Measurements from ENCODE around the gene PHKA2. TPM values are rescaled to one million over a fixed set of nuclear protein-coding genes. Genes with fewer than 3 reads are reported as not detected.

PHKA2 gene
- total RNA-seq, 4 donors from 2014 or later: 3.6 to 45.6 (median 24.7) TPM

DNA sequence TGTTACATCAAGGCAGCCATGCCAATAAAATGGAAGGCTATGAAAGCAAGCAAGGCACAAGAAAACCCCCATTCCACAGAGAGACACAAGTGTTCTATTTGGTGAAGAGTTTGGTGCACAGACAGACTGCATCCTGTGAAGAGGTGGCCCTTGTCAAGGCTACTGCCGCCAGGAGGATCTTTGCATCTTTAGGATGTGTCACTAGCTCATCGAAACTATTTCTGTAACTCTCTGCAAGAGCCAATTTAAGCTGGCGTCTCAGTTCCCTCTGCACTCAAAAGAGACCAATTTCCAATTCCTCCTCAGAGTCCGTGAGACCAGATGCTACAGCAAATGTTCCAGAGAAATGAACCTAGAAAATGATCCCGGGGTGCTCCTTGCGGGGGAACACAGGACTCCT, 91.0 kb downstream of the PHKA2 start:
- DNase-seq: no peak
- intact Hi-C loops (cut with DNase I; ENCODE audit: low total_unique reads): no loop called here

DNA sequence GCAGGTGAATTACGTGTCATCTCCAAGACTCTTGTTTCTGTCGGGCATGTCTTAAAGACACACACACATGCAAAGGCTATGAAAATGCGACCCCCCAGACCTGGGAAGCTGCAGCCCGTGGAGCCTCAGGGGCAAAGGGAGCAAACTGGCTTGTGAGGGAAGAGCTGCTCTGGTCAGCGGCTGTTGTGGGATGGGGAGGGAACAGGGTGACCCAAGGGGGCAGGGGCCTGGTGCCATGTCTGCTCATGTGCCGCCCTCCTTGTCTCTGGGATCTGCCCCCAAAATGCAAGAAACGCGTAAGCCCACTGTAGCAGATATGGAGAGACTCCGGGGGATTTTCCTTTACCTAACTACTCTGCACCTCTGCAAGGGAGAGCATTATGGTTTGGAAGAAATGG, 92.4 kb downstream of the PHKA2 start:
- Histone ChIP-seq H3K27ac (no peak overlapping the region), H3K36me3 (no peaks in the 10 kb centered on the region), H3K4me1 (no peaks in the 10 kb centered on the region), H3K27me3 (no peaks in the 10 kb centered on the region), H3K4me3 (no peak overlapping the region), H3K9me3 (no peaks in the 10 kb centered on the region)
- DNase-seq: no peak
- intact Hi-C loops (cut with DNase I; ENCODE audit: low total_unique reads): no loop called here
- TF ChIP-seq POLR2A (IDR thresholded peaks at IDR 0.05): no peak
- TF ChIP-seq, protein P1, sequence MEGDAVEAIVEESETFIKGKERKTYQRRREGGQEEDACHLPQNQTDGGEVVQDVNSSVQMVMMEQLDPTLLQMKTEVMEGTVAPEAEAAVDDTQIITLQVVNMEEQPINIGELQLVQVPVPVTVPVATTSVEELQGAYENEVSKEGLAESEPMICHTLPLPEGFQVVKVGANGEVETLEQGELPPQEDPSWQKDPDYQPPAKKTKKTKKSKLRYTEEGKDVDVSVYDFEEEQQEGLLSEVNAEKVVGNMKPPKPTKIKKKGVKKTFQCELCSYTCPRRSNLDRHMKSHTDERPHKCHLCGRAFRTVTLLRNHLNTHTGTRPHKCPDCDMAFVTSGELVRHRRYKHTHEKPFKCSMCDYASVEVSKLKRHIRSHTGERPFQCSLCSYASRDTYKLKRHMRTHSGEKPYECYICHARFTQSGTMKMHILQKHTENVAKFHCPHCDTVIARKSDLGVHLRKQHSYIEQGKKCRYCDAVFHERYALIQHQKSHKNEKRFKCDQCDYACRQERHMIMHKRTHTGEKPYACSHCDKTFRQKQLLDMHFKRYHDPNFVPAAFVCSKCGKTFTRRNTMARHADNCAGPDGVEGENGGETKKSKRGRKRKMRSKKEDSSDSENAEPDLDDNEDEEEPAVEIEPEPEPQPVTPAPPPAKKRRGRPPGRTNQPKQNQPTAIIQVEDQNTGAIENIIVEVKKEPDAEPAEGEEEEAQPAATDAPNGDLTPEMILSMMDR (IDR thresholded peaks at IDR 0.05): no peak

More for the DNA sequence above, 91.0 kb downstream of the PHKA2 start:
- no peak overlapping the region for H3K4me3 ChIP-seq
- no peaks in the 10 kb centered on the region for H3K4me1 ChIP-seq
- H3K27me3 ChIP-seq: no peaks in the 10 kb centered on the region
- TF ChIP-seq POLR2A (IDR thresholded peaks at IDR 0.05): no peak
- TF ChIP-seq, protein P1 (IDR thresholded peaks at IDR 0.05): no peak
- H3K27ac ChIP-seq: no peak overlapping the region
- H3K9me3 ChIP-seq: no peaks in the 10 kb centered on the region
- H3K36me3 ChIP-seq: no peaks in the 10 kb centered on the region

DNA sequence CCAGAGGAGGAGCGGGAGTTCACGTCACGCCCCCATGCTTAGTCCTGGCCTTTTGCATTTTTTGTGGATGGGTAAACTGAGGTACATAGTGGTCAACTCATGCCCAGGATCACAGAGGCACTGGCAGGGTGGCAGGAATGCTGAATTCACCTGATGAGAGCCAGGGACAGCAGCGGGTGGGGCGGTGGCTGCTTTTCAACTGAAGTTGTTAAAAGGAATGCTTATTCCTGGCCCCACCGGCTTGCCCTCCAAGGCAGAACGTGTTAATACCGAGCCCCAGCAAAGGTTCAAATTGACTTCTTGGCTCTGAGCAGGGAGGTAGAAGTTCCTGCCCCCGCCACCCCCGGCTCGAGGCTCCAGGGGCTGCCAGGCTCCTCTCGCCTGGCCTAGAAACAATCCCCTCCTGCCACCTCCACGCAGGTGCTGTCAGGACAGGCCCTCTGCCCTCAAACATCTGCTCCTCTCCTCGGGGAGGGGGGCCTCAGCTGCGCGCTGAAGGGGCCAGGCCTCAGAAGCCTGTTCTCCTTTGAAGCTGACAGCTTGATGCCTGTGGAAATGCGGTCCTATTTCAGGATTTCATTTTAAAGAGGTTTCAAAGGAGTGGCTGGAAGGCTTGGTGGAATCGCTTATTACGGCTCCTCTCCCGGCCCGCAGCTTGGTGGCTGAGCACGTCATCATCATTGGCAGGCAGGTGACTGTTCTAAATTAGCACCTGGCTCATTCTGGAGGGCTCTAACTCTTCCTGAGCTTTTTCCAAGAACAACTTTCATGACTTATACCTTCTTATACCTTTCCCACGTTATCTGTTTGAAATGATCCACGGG, 93.0 kb downstream of the PHKA2 start:
- no peak overlapping the region for H3K4me3 ChIP-seq
- DNase-seq: no peak
- H3K9me3 ChIP-seq: no peaks in the 10 kb centered on the region
- H3K27me3 ChIP-seq: no peaks in the 10 kb centered on the region
- intact Hi-C loops (cut with DNase I; ENCODE audit: low total_unique reads): no loop called here
- H3K36me3 ChIP-seq: no peaks in the 10 kb centered on the region
- TF ChIP-seq, protein P1 (IDR thresholded peaks at IDR 0.05): no peak
- TF ChIP-seq POLR2A (IDR thresholded peaks at IDR 0.05): no peak
- H3K4me1 ChIP-seq: no peaks in the 10 kb centered on the region
- H3K27ac ChIP-seq: no peak overlapping the region

DNA sequence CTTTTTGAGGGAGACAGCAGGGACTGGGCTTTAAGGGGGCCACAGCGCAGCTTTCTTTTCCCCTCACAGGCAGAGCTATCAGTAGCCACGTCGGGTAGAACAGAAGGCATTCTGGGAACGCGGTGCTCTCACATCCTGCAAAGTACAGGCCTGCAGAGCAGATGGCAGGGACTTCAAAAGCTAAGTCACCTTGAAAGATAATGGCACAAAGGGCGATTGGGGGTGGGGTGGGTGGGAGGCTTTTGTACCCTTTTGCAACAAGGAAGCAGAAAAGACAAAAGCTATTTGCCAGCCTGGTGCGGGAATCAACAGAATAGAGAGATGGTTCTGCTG, 93.9 kb downstream of the PHKA2 start:
- no peaks in the 10 kb centered on the region for H3K27me3 ChIP-seq
- no peak overlapping the region for H3K4me3 ChIP-seq
- intact Hi-C loops (cut with DNase I; ENCODE audit: low total_unique reads): no loop called here
- H3K9me3 ChIP-seq: no peaks in the 10 kb centered on the region
- no peak overlapping the region for H3K27ac ChIP-seq
- TF ChIP-seq, protein P1 (IDR thresholded peaks at IDR 0.05): no peak
- TF ChIP-seq POLR2A (IDR thresholded peaks at IDR 0.05): no peak
- no peak for DNase-seq
- H3K36me3 ChIP-seq: no peaks in the 10 kb centered on the region
- no peaks in the 10 kb centered on the region for H3K4me1 ChIP-seq

DNA sequence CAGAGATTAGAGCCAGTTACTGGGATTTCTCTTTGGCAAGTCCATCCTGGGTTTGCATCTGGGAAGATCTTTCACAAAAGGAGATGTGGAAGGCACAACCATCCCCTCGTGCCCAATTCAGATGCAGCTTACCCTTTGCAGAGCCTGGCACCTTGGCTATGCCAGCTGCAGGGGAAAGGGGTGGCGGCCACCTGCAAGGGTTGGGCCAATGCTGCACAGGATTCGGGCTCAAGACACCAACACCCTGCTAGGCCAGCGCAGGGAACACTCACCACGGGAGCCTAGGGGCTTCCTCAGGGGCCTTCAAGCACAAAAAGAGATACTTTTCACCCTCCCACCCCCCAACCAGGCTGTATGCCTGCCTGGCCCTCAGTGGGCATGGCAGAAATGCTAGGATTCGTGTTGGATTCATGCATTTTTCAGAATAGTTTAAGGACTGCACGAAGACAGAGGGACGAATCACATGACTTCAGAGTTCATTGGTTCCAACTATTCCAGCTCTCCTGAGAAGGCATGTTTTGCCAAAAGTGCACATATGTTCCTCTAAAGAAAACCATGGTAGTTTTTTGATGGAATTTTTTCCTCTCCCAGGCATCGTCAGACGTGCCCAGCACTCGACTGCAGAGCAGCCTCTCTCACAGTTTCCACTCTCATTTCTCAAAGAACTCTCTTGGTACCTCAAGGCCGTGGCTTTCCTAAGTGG, 94.4 kb downstream of the PHKA2 start:
- no peak overlapping the region for H3K27ac ChIP-seq
- no peaks in the 10 kb centered on the region for H3K4me1 ChIP-seq
- no peaks in the 10 kb centered on the region for H3K36me3 ChIP-seq
- H3K4me3 ChIP-seq: no peak overlapping the region
- no peaks in the 10 kb centered on the region for H3K27me3 ChIP-seq
- TF ChIP-seq, protein P1 (IDR thresholded peaks at IDR 0.05): no peak
- no peak for TF ChIP-seq POLR2A (IDR thresholded peaks at IDR 0.05)
- DNase-seq: no peak
- no peaks in the 10 kb centered on the region for H3K9me3 ChIP-seq
- intact Hi-C loops (cut with DNase I; ENCODE audit: low total_unique reads): no loop called here

Data from uterus (tissue), 4 donors.